SK-N-SH treated with all-trans-retinoic acid at 6 μM for 48 hours (cell line): ENCODE measurements around the gene AP2B1.

Experiments used
- ATAC-seq: fragments of 200-7000 bp; cut with Tn5 transposase; 3 replicates; pipeline ENCODE4 v1.9.1; 2020; ENCODE audit warnings: mild to moderate bottlenecking, moderate library complexity
- ARNTL ChIP-seq: fragments of 450-650 bp; formaldehyde crosslinking; IDR thresholded peaks from 2 replicates; pipeline ENCODE4 v1.5.0; 2020; ENCODE audit warnings: low read depth, mild to moderate bottlenecking, moderate library complexity, borderline replicate concordance
- BACH2 ChIP-seq: fragments of 250-450 bp; sonication (Bioruptor Pico); IDR thresholded peaks from 2 replicates; pipeline ENCODE4 v1.9.0; 2021; ENCODE audit warnings: mild to moderate bottlenecking, borderline replicate concordance
- CREB5 ChIP-seq: fragments of 250-450 bp; sonication (Bioruptor Pico); IDR thresholded peaks from 2 replicates; pipeline ENCODE4 v1.5.1; 2020; ENCODE audit warnings: low read depth, mild to moderate bottlenecking, moderate library complexity
- CSDC2 ChIP-seq: fragments of 250-450 bp; sonication (Bioruptor Pico); IDR thresholded peaks from 2 replicates; pipeline ENCODE4 v1.5.0; 2020; ENCODE audit warnings: mild to moderate bottlenecking, moderate library complexity
- CSRNP3 ChIP-seq: fragments of 250-450 bp; sonication (Bioruptor Pico); IDR thresholded peaks from 2 replicates; pipeline ENCODE4 v1.5.1; 2021; ENCODE audit warnings: mild to moderate bottlenecking, moderate library complexity
- ISL1 ChIP-seq: fragments of 250-450 bp; sonication (Bioruptor Pico); IDR thresholded peaks from 2 replicates; pipeline ENCODE4 v2.1.2; 2022; ENCODE audit warnings: mild to moderate bottlenecking, moderate library complexity
- OSR1 ChIP-seq: fragments of 250-450 bp; sonication (Bioruptor Pico); IDR thresholded peaks from 2 replicates; pipeline ENCODE4 v1.8.0; 2022; ENCODE audit warnings: moderate library complexity, mild to moderate bottlenecking, inconsistent platforms
- PATZ1 ChIP-seq: fragments of 250-450 bp; sonication (Bioruptor Pico); IDR thresholded peaks from 2 replicates; pipeline ENCODE4 v1.8.0; 2020; ENCODE audit warnings: mild to moderate bottlenecking, moderate library complexity, borderline replicate concordance
- POU6F1 ChIP-seq: fragments of 250-450 bp; sonication (Bioruptor Pico); IDR thresholded peaks from 2 replicates; pipeline ENCODE4 v1.8.0; 2021; ENCODE audit warnings: low read depth, mild to moderate bottlenecking, moderate library complexity, borderline replicate concordance
- PPARA ChIP-seq: fragments of 250-450 bp; sonication (Bioruptor Pico); IDR thresholded peaks from 2 replicates; pipeline ENCODE4 v1.5.0; 2020; ENCODE audit warnings: mild to moderate bottlenecking, borderline replicate concordance
- SNAI2 ChIP-seq: fragments of 250-450 bp; sonication (Bioruptor Pico); IDR thresholded peaks from 2 replicates; pipeline ENCODE4 v1.5.0; 2020; ENCODE audit warnings: mild to moderate bottlenecking, moderate library complexity
- TCF4 ChIP-seq: fragments of 250-450 bp; sonication (Bioruptor Pico); IDR thresholded peaks from 2 replicates; pipeline ENCODE4 v1.8.0; 2021; ENCODE audit warnings: mild to moderate bottlenecking, moderate library complexity, borderline replicate concordance
- TOX ChIP-seq: fragments of 250-450 bp; sonication (Bioruptor Pico); IDR thresholded peaks from 2 replicates; pipeline ENCODE4 v1.8.0; 2021; ENCODE audit warnings: mild to moderate bottlenecking, moderate library complexity, borderline replicate concordance
- TSHZ2 ChIP-seq: fragments of 250-450 bp; sonication (Bioruptor Pico); IDR thresholded peaks from 2 replicates; pipeline ENCODE4 v1.5.0; 2020; ENCODE audit warnings: mild to moderate bottlenecking, moderate library complexity
- ZFP3 ChIP-seq: fragments of 250-450 bp; sonication (Bioruptor Pico); IDR thresholded peaks from 2 replicates; pipeline ENCODE4 v1.5.0; 2020; ENCODE audit warnings: mild to moderate bottlenecking, moderate library complexity
- ZNF565 ChIP-seq: fragments of 450-650 bp; formaldehyde crosslinking; conservative IDR thresholded peaks from 2 replicates; pipeline ENCODE4 v1.5.0; 2020; ENCODE audit warnings: low read depth, mild to moderate bottlenecking, moderate library complexity
- ZNF70 ChIP-seq: fragments of 450-650 bp; formaldehyde crosslinking; IDR thresholded peaks from 2 replicates; pipeline ENCODE4 v1.5.0; 2020; ENCODE audit warnings: mild to moderate bottlenecking, moderate library complexity

AP2B1 gene

GRCh38 chr17:35757243-35757642 is 170.1 kb downstream of the AP2B1 start:
- no peak for ATAC-seq

GRCh38 chr17:35760587-35760986 is 173.5 kb downstream of the AP2B1 start, which contains the start of gene C17orf50:
Gene C17orf50, plus strand, starts transcription at chr17:35760887. Its CDS starts 55 bp downstream, at chr17:35760942.
- TF ChIP-seq SNAI2 (CRISPR knock-in tag): no peak
- TF ChIP-seq PPARA (CRISPR knock-in tag): no peak
- no peak for TF ChIP-seq POU6F1 (CRISPR knock-in tag)
- TF ChIP-seq CSDC2 (CRISPR knock-in tag): no peak
- no peak for TF ChIP-seq ZFP3
- TF ChIP-seq BACH2 (CRISPR knock-in tag): no peak
- no peak for TF ChIP-seq CSRNP3 (CRISPR knock-in tag)
- TF ChIP-seq ARNTL: no peak
- no peak for TF ChIP-seq ZNF70 (CRISPR knock-in tag)
- TF ChIP-seq TSHZ2 (CRISPR knock-in tag): no peak
- TF ChIP-seq PATZ1: no peak
- no peak for ATAC-seq

More at GRCh38 chr17:35757243-35757642, 170.1 kb downstream of the AP2B1 start:
- no peak for TF ChIP-seq ARNTL

GRCh38 chr17:35761601-35762000 is 174.5 kb downstream of the AP2B1 start:
- TF ChIP-seq CREB5 (CRISPR knock-in tag) (no peak), ZFP3 (no peak), OSR1 (no peak)
- no peak for ATAC-seq

- ATAC-seq: no peak
- TF ChIP-seq CREB5 (CRISPR knock-in tag): no peak
- no peak for TF ChIP-seq ZFP3
- TF ChIP-seq TCF4 (CRISPR knock-in tag): no peak
- TF ChIP-seq ARNTL: no peak
- no peak for TF ChIP-seq PATZ1
- TF ChIP-seq ISL1 (CRISPR knock-in tag): no peak
- no peak for TF ChIP-seq TOX
- no peak for TF ChIP-seq CSRNP3 (CRISPR knock-in tag)
- TF ChIP-seq ZNF565 (CRISPR knock-in tag): no peak
- TF ChIP-seq BACH2 (CRISPR knock-in tag): no peak
These were observed 176.6 kb downstream of the AP2B1 start for GRCh38 chr17:35763767-35764122.
